ENCODE results near the gene SLCO2A1.

SLCO2A1 gene

GRCh38 chr3:133997871-133998635 lies 31.7 kb downstream of the SLCO2A1 start:
- H3K27ac ChIP-seq (ENCODE audit: low read depth, low read length), result no peak overlapping the region
- no peak overlapping the region for H3K4me2 ChIP-seq (ENCODE audit: low read depth, low read length, poor library complexity, severe bottlenecking)
- no peaks in the 10 kb centered on the region for H3K9me2 ChIP-seq (replicated peaks; ENCODE audit: insufficient read depth, low read length)
- no peaks in the 10 kb centered on the region for H3K79me2 ChIP-seq (ENCODE audit: insufficient read depth, low read length)
- H3K9ac ChIP-seq (ENCODE audit: low read length), result no peak overlapping the region
- TF ChIP-seq, protein P1, sequence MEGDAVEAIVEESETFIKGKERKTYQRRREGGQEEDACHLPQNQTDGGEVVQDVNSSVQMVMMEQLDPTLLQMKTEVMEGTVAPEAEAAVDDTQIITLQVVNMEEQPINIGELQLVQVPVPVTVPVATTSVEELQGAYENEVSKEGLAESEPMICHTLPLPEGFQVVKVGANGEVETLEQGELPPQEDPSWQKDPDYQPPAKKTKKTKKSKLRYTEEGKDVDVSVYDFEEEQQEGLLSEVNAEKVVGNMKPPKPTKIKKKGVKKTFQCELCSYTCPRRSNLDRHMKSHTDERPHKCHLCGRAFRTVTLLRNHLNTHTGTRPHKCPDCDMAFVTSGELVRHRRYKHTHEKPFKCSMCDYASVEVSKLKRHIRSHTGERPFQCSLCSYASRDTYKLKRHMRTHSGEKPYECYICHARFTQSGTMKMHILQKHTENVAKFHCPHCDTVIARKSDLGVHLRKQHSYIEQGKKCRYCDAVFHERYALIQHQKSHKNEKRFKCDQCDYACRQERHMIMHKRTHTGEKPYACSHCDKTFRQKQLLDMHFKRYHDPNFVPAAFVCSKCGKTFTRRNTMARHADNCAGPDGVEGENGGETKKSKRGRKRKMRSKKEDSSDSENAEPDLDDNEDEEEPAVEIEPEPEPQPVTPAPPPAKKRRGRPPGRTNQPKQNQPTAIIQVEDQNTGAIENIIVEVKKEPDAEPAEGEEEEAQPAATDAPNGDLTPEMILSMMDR (IDR thresholded peaks at IDR 0.05; ENCODE audit: insufficient read depth, low read length, poor library complexity, severe bottlenecking), result no peak
- TF ChIP-seq EZH2phosphoT487 (conservative IDR thresholded peaks at IDR 0.05; ENCODE audit: low read length), result no peak
- H4K20me1 ChIP-seq (ENCODE audit: low read depth, low read length), result no peaks in the 10 kb centered on the region
- no peaks in the 10 kb centered on the region for H3F3A ChIP-seq (ENCODE audit: insufficient read depth)
- no peaks in the 10 kb centered on the region for H3K27me3 ChIP-seq (ENCODE audit: low read length)
- H3K36me3 ChIP-seq (ENCODE audit: low read length), result no peaks in the 10 kb centered on the region
- no peak overlapping the region for H3K4me3 ChIP-seq (ENCODE audit: insufficient read depth, low read length, poor library complexity, severe bottlenecking)
- H3K9me3 ChIP-seq (ENCODE audit: insufficient read depth, low read length), result no peaks in the 10 kb centered on the region
- H2AFZ ChIP-seq (ENCODE audit: low read depth, low read length, severe bottlenecking), result no peak overlapping the region

DNA sequence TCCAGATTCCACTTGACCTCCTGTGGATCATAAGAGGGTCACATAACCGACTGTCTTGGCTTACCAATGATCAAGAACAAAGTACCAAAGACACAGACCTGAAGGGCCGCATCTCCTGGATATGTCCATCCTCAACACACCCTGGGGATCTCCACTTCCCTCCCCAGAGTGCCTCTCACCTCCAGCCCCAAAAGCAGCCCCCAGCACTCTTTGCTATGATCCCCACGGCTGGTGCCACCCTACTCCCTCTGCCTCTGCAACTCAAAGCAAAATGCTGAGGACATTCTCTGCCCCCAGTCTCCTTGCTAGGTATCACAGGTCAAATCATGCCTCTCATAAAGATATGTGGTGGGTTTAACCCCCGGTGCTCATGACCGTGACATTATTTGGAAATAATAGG lies 32.7 kb downstream of the SLCO2A1 start:
- no peaks in the 10 kb centered on the region for H3K27me3 ChIP-seq (ENCODE audit: low read length)
- H3K4me3 ChIP-seq (ENCODE audit: insufficient read depth, low read length, poor library complexity, severe bottlenecking), result no peak overlapping the region

DNA sequence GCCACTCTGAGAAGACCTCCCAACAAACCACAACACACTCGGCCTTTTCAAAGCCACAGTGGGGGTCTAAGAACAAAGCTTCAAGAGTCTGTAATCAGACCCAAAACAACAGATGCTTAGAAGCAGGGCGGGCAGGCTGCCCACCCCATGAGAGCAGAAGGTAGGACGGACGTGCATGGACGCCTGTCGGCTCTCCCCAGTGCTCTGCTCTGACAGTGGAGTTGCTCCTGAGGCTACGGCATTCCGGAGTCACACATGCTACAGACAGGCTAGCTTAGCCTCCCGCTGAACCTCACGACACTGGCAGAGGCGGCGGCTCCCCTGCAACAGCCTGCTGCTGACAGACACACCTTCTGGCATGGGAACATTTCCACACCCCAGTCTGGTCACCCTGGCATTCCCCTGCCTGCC lies 33.5 kb downstream of the SLCO2A1 start:
- H3K4me3 ChIP-seq (ENCODE audit: insufficient read depth, low read length, poor library complexity, severe bottlenecking), result no peak overlapping the region
- H3K27ac ChIP-seq (ENCODE audit: low read depth, low read length), result no peak overlapping the region
- H3K79me2 ChIP-seq (ENCODE audit: insufficient read depth, low read length), result no peaks in the 10 kb centered on the region
- no peak for TF ChIP-seq EZH2phosphoT487 (conservative IDR thresholded peaks at IDR 0.05; ENCODE audit: low read length)
- TF ChIP-seq, protein P1 (IDR thresholded peaks at IDR 0.05; ENCODE audit: insufficient read depth, low read length, poor library complexity, severe bottlenecking), result no peak
- no peaks in the 10 kb centered on the region for H4K20me1 ChIP-seq (ENCODE audit: low read depth, low read length)
- no peak overlapping the region for H3K9ac ChIP-seq (ENCODE audit: low read length)
- no peaks in the 10 kb centered on the region for H3K36me3 ChIP-seq (ENCODE audit: low read length)
- H3K9me3 ChIP-seq (ENCODE audit: insufficient read depth, low read length), result no peaks in the 10 kb centered on the region
- H2AFZ ChIP-seq (ENCODE audit: low read depth, low read length, severe bottlenecking), result no peak overlapping the region
- no peaks in the 10 kb centered on the region for H3K27me3 ChIP-seq (ENCODE audit: low read length)
- no peak overlapping the region for H3K4me2 ChIP-seq (ENCODE audit: low read depth, low read length, poor library complexity, severe bottlenecking)
- H3F3A ChIP-seq (ENCODE audit: insufficient read depth), result no peaks in the 10 kb centered on the region
- H3K9me2 ChIP-seq (replicated peaks; ENCODE audit: insufficient read depth, low read length), result no peaks in the 10 kb centered on the region

More for the DNA sequence above, 32.7 kb downstream of the SLCO2A1 start:
- Histone ChIP-seq H3K79me2 (ENCODE audit: insufficient read depth, low read length) (no peaks in the 10 kb centered on the region), H3K9me2 (replicated peaks; ENCODE audit: insufficient read depth, low read length) (no peaks in the 10 kb centered on the region), H3K27ac (ENCODE audit: low read depth, low read length) (no peak overlapping the region), H2AFZ (ENCODE audit: low read depth, low read length, severe bottlenecking) (no peak overlapping the region), H3K36me3 (ENCODE audit: low read length) (no peaks in the 10 kb centered on the region), H4K20me1 (ENCODE audit: low read depth, low read length) (no peaks in the 10 kb centered on the region), H3K9me3 (ENCODE audit: insufficient read depth, low read length) (no peaks in the 10 kb centered on the region), H3F3A (ENCODE audit: insufficient read depth) (no peaks in the 10 kb centered on the region), H3K9ac (ENCODE audit: low read length) (no peak overlapping the region), H3K4me2 (ENCODE audit: low read depth, low read length, poor library complexity, severe bottlenecking) (no peak overlapping the region)
- TF ChIP-seq, protein P1 (IDR thresholded peaks at IDR 0.05; ENCODE audit: insufficient read depth, low read length, poor library complexity, severe bottlenecking), result no peak

All from SU-DHL-6 (cell line).